HG03342 (cell line): Measurements from ENCODE around the gene HOXB5.

Experiments
- ATAC-seq: cut with Tn5 transposase; IDR thresholded peaks from one replicate; pipeline ENCODE4 v1.9.1; 2021; ENCODE audit warnings: mild to moderate bottlenecking, moderate library complexity; ENCODE audit not compliant: unreplicated experiment

The HOXB5 gene

GRCh38 chr17:48593126-48593829 lies at the start of gene HOXB5:
HOXB5 (minus strand) TSS chr17:48593779; CDS start chr17:48593682, 97 bp downstream.
- no peak for ATAC-seq

GRCh38 chr17:48642843-48643696 lies 49.5 kb upstream of the HOXB5 start:
- no peak for ATAC-seq

- ATAC-seq, result no peak
These were observed 48.7 kb upstream of the HOXB5 start for GRCh38 chr17:48642059-48642842.

GRCh38 chr17:48641541-48642058 lies 48.0 kb upstream of the HOXB5 start:
- no peak for ATAC-seq

- no peak for ATAC-seq
These were observed 47.2 kb upstream of the HOXB5 start for GRCh38 chr17:48640858-48641180.

- no peak for ATAC-seq
These were observed 46.6 kb upstream of the HOXB5 start for GRCh38 chr17:48639982-48640857.

- no peak for ATAC-seq
These were observed 45.6 kb upstream of the HOXB5 start for GRCh38 chr17:48639136-48639535.

GRCh38 chr17:48637323-48638260 lies 44.0 kb upstream of the HOXB5 start:
- no peak for ATAC-seq

GRCh38 chr17:48636177-48637018 lies 42.8 kb upstream of the HOXB5 start:
- ATAC-seq, result no peak

- no peak for ATAC-seq
These were observed 41.1 kb upstream of the HOXB5 start for GRCh38 chr17:48634493-48635208.

- ATAC-seq, result no peak
These were observed 39.7 kb upstream of the HOXB5 start for GRCh38 chr17:48633266-48633677.

- ATAC-seq, result no peak
These were observed 39.1 kb upstream of the HOXB5 start for GRCh38 chr17:48632579-48633265.

GRCh38 chr17:48631693-48632578 lies 38.4 kb upstream of the HOXB5 start:
- no peak for ATAC-seq

- ATAC-seq, result no peak
These were observed 37.5 kb upstream of the HOXB5 start for GRCh38 chr17:48630925-48631692.
